ENCODE results near the gene CDYL. TPM values are rescaled to one million over a fixed set of nuclear protein-coding genes. Genes with fewer than 3 reads are reported as not detected.
"Not testable (repeated sequence)": the region's sequence is repeated elsewhere in the genome, so short reads cannot be mapped to it uniquely, and the experiment has no call there.

CDYL gene
- total RNA-seq, 2 experiments from 2014 or later = 31.1 to 31.2 TPM

GRCh38 chr6:4856785-4857184 is 80.6 kb downstream of the CDYL start:
- ChIA-PET CTCF (no interaction called here), POLR2A (no interaction called here)
- ATAC-seq (no peak), DNase-seq (no peak)
- H3K4me1 Mint-ChIP-seq (ENCODE audit: low read depth) = peaks cover 65% of the 10 kb centered on the region
- no peak overlapping the region for H3K4me3 Mint-ChIP-seq
- H3K36me3 Mint-ChIP-seq (ENCODE audit: low read depth) = peaks cover 4% of the 10 kb centered on the region
- TF ChIP-seq, protein P1, sequence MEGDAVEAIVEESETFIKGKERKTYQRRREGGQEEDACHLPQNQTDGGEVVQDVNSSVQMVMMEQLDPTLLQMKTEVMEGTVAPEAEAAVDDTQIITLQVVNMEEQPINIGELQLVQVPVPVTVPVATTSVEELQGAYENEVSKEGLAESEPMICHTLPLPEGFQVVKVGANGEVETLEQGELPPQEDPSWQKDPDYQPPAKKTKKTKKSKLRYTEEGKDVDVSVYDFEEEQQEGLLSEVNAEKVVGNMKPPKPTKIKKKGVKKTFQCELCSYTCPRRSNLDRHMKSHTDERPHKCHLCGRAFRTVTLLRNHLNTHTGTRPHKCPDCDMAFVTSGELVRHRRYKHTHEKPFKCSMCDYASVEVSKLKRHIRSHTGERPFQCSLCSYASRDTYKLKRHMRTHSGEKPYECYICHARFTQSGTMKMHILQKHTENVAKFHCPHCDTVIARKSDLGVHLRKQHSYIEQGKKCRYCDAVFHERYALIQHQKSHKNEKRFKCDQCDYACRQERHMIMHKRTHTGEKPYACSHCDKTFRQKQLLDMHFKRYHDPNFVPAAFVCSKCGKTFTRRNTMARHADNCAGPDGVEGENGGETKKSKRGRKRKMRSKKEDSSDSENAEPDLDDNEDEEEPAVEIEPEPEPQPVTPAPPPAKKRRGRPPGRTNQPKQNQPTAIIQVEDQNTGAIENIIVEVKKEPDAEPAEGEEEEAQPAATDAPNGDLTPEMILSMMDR (IDR thresholded peaks at IDR 0.05) = no peak
- H3K27ac Mint-ChIP-seq = no peak overlapping the region
- intact Hi-C loops (cut with micrococcal nuclease) = no loop called here
- H3K9me3 Mint-ChIP-seq = no peaks in the 10 kb centered on the region
- no peaks in the 10 kb centered on the region for H3K27me3 Mint-ChIP-seq

- TF ChIP-seq, protein P1 (IDR thresholded peaks at IDR 0.05) = no peak
- Mint-ChIP-seq H3K27ac (no peak overlapping the region), H3K4me3 (no peak overlapping the region), H3K27me3 (no peaks in the 10 kb centered on the region), H3K4me1 (ENCODE audit: low read depth) (peaks cover 51% of the 10 kb centered on the region), H3K9me3 (peaks cover 4% of the 10 kb centered on the region), H3K36me3 (ENCODE audit: low read depth) (peaks cover 10% of the 10 kb centered on the region)
- ATAC-seq (no peak), DNase-seq (no peak)
- ChIA-PET CTCF (interaction anchor here (0.9 kb wide), 1 partner anchor 12 kb away, joined by 3 read pairs; no protein-coding TSS in a partner anchor), POLR2A (interaction anchor here (0.6 kb wide), 1 partner anchor 69 kb away, joined by 5 read pairs; no protein-coding TSS in a partner anchor)
- intact Hi-C loops (cut with micrococcal nuclease) = no loop called here
Measured at GRCh38 chr6:4858194-4859015, 82.2 kb downstream of the CDYL start.

GRCh38 chr6:4860387-4860786 is 84.2 kb downstream of the CDYL start:
- Mint-ChIP-seq H3K27me3 (no peaks in the 10 kb centered on the region), H3K4me3 (no peak overlapping the region), H3K36me3 (ENCODE audit: low read depth) (peaks cover 28% of the 10 kb centered on the region), H3K9me3 (peaks cover 19% of the 10 kb centered on the region), H3K27ac (no peak overlapping the region), H3K4me1 (ENCODE audit: low read depth) (peaks cover 46% of the 10 kb centered on the region)
- no peak for ATAC-seq
- TF ChIP-seq, protein P1 (IDR thresholded peaks at IDR 0.05) = no peak
- intact Hi-C loops (cut with micrococcal nuclease) = no loop called here
- no peak for DNase-seq
- ChIA-PET CTCF (no interaction called here), POLR2A (no interaction called here)

DNA sequence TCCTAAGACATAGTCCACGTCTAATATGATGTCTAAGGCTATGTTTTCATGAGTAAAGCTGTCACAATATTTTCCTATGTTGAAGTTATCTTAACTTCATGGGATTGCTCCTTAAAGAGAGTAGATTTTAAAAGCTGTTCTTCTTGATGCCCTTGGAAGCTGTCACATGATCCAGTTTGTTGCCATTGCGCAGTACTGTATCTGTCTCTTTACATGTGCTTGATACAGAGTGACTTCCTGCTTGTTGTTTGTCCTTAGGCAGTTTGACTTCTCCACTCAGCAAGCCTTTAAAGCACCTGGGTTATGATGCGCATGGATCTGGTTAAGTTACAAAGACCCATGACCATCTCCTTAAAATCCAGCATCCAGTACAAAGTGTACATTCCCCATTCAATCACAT is 85.4 kb downstream of the CDYL start:
- H3K27ac Mint-ChIP-seq = no peak overlapping the region
- CTCF ChIA-PET = interaction anchor here (1.2 to 1.8 kb wide), 2 partner anchors 14 to 17 kb away, joined by 4 to 6 read pairs; no protein-coding TSS in a partner anchor
- H3K27me3 Mint-ChIP-seq = no peaks in the 10 kb centered on the region
- H3K36me3 Mint-ChIP-seq (ENCODE audit: low read depth) = peaks cover 35% of the 10 kb centered on the region
- no peak for ATAC-seq
- POLR2A ChIA-PET = no interaction called here
- no peak for DNase-seq
- H3K9me3 Mint-ChIP-seq = peaks cover 25% of the 10 kb centered on the region
- intact Hi-C loops (cut with micrococcal nuclease) = no loop called here
- H3K4me1 Mint-ChIP-seq (ENCODE audit: low read depth) = peaks cover 38% of the 10 kb centered on the region
- TF ChIP-seq, protein P1 (IDR thresholded peaks at IDR 0.05) = no peak
- H3K4me3 Mint-ChIP-seq = no peak overlapping the region

GRCh38 chr6:4864519-4864918 is 88.3 kb downstream of the CDYL start:
- intact Hi-C loops (cut with micrococcal nuclease) = no loop called here
- ChIA-PET POLR2A (interaction anchor here (1.5 kb wide), 1 partner anchor 11 kb away, joined by 3 read pairs; no protein-coding TSS in a partner anchor), CTCF (no interaction called here)
- TF ChIP-seq, protein P1 (IDR thresholded peaks at IDR 0.05) = no peak
- H3K36me3 Mint-ChIP-seq (ENCODE audit: low read depth) = peaks cover 49% of the 10 kb centered on the region
- peak overlapping the region; percentile 36 for H3K27ac Mint-ChIP-seq
- ATAC-seq (no peak), DNase-seq (no peak)
- no peak overlapping the region for H3K4me3 Mint-ChIP-seq
- peaks cover 21% of the 10 kb centered on the region for H3K4me1 Mint-ChIP-seq (ENCODE audit: low read depth)
- H3K9me3 Mint-ChIP-seq = peaks cover 39% of the 10 kb centered on the region
- H3K27me3 Mint-ChIP-seq = no peaks in the 10 kb centered on the region

- peaks cover 21% of the 10 kb centered on the region for H3K4me1 Mint-ChIP-seq (ENCODE audit: low read depth)
- ATAC-seq; H3K4me3 Mint-ChIP-seq; DNase-seq; H3K27ac Mint-ChIP-seq; CTCF ChIA-PET; H3K27me3 Mint-ChIP-seq; intact Hi-C loops (cut with micrococcal nuclease): not testable (repeated sequence)
- peaks cover 39% of the 10 kb centered on the region for H3K9me3 Mint-ChIP-seq
- POLR2A ChIA-PET = interaction anchor here (1.5 kb wide), 1 partner anchor 11 kb away, joined by 3 read pairs; no protein-coding TSS in a partner anchor
- H3K36me3 Mint-ChIP-seq (ENCODE audit: low read depth) = peaks cover 49% of the 10 kb centered on the region
Measured at GRCh38 chr6:4865006-4865405, 88.8 kb downstream of the CDYL start.

Measured in activated CD8-positive, alpha-beta T cell treated with anti-CD3 and anti-CD28 coated beads for 36 hours (primary cell).